ENCODE measurements around the gene STARD4.

- no peak for TF ChIP-seq STAT6 (CRISPR knock-in tag; conservative IDR thresholded peaks at IDR 0.05; ENCODE audit: low read depth)
- TF ChIP-seq CREM (CRISPR knock-in tag; IDR thresholded peaks at IDR 0.05) = no peak
- TF ChIP-seq PREB (CRISPR knock-in tag; IDR thresholded peaks at IDR 0.05; ENCODE audit: borderline replicate concordance) = no peak
- no peak for TF ChIP-seq NR1H2 (CRISPR knock-in tag; IDR thresholded peaks at IDR 0.05)
- TF ChIP-seq RELA (CRISPR knock-in tag; IDR thresholded peaks at IDR 0.05; ENCODE audit: borderline replicate concordance) = no peak
- TF ChIP-seq USF2 (CRISPR knock-in tag; IDR thresholded peaks at IDR 0.05) = no peak
- no peak for TF ChIP-seq CTCF (IDR thresholded peaks at IDR 0.05)
- no peak for TF ChIP-seq AFF4 (CRISPR knock-in tag; IDR thresholded peaks at IDR 0.05; ENCODE audit: borderline replicate concordance)
- no peak for TF ChIP-seq SP1 (CRISPR knock-in tag; conservative IDR thresholded peaks at IDR 0.05)
- TF ChIP-seq ETV6 (CRISPR knock-in tag; IDR thresholded peaks at IDR 0.05) = no peak
- no peak for TF ChIP-seq MYBL2 (CRISPR knock-in tag; IDR thresholded peaks at IDR 0.05)
- TF ChIP-seq NFE2L1 (CRISPR knock-in tag; IDR thresholded peaks at IDR 0.05) = no peak
These were observed 50.4 kb downstream of the STARD4 start for GRCh38 chr5:111461934-111462333.
